CD4-positive, CD25-positive, alpha-beta regulatory T cell (primary cell): Measurements from ENCODE around the gene LENG1. TPM values are rescaled to one million over a fixed set of nuclear protein-coding genes. Genes with fewer than 3 reads are reported as not detected.
"Not testable (repeated sequence)": the region's sequence is repeated elsewhere in the genome, so short reads cannot be mapped to it uniquely, and the experiment has no call there.

Source experiments
- ATAC-seq, 2 donors: fragments of 150-1000 bp; cut with Tn5 transposase; one replicate each; pipeline ENCODE4 v1.10.0; 2021; ENCODE audit warnings: low read depth in 2 of 2, moderate number of reproducible peaks in 2 of 2, moderate library complexity in 1 of 2
- DNase-seq, 3 donors: peaks; one replicate each; pipeline versions ENCODE4 v3.0.0 to v3.0.0-alpha.2; 2012 to 2022; ENCODE audit warnings: mixed read lengths in 1 of 3
- H3K27ac ChIP-seq: one replicate; pipeline ENCODE4 v1.7.0; 2013; ENCODE audit warnings: mild to moderate bottlenecking, low read length; ENCODE audit not compliant: insufficient read depth, poor library complexity, severe bottlenecking
- H3K27me3 ChIP-seq: one replicate; pipeline ENCODE4 v1.7.0; 2013; ENCODE audit warnings: low read length; ENCODE audit not compliant: control insufficient read depth, insufficient read depth
- H3K36me3 ChIP-seq: one replicate; pipeline ENCODE4 v1.7.0; 2013; ENCODE audit warnings: mild to moderate bottlenecking, low read length, moderate library complexity; ENCODE audit not compliant: control insufficient read depth, insufficient read depth
- H3K4me1 ChIP-seq: 2 replicates; pipeline ENCODE4 v1.7.0; 2013; ENCODE audit warnings: mild to moderate bottlenecking, low read length; ENCODE audit not compliant: insufficient read depth, control insufficient read depth, poor library complexity, severe bottlenecking
- H3K4me3 ChIP-seq: one replicate; pipeline ENCODE4 v1.7.0; 2013; ENCODE audit warnings: low read depth, mild to moderate bottlenecking, low read length, moderate library complexity
- H3K9me3 ChIP-seq, 2 experiments: 1 replicate in 1 of 2; 2 replicates in 1 of 2; pipeline ENCODE4 v1.7.0; 2013; ENCODE audit warnings: low read length in 2 of 2, mild to moderate bottlenecking in 1 of 2, moderate library complexity in 1 of 2; ENCODE audit not compliant: control insufficient read depth in 2 of 2
- H3K27ac Mint-ChIP-seq, 3 donors: one replicate each; pipeline ENCODE4 v1.8.0; 2020 to 2022; ENCODE audit warnings: mild to moderate bottlenecking in 3 of 3, mixed read lengths in 3 of 3, moderate library complexity in 2 of 3
- H3K27me3 Mint-ChIP-seq: one replicate; pipeline ENCODE4 v1.8.0; 2022; ENCODE audit warnings: mild to moderate bottlenecking, mixed read lengths
- H3K36me3 Mint-ChIP-seq: one replicate; pipeline ENCODE4 v1.8.0; 2020; ENCODE audit warnings: mixed read lengths
- H3K4me1 Mint-ChIP-seq, 4 donors: one replicate each; pipeline ENCODE4 v1.8.0; 2020 to 2022; ENCODE audit warnings: mixed read lengths in 4 of 4, mild to moderate bottlenecking in 1 of 4
- H3K4me3 Mint-ChIP-seq, 4 donors: one replicate each; pipeline ENCODE4 v1.8.0; 2020 to 2022; ENCODE audit warnings: mild to moderate bottlenecking in 4 of 4, mixed read lengths in 4 of 4, moderate library complexity in 3 of 4
- H3K9me3 Mint-ChIP-seq, 7 donors: one replicate each; pipeline ENCODE4 v1.8.0; 2020 to 2022; ENCODE audit warnings: mixed read lengths in 7 of 7, mild to moderate bottlenecking in 3 of 7, moderate library complexity in 2 of 7
- polyA plus RNA-seq, 4 donors: library from polyadenylated mRNA; unstranded; fragments of 300-500 nt; fragmentation: Illumina TruSeq; gene quantifications; one replicate each; pipeline ENCODE4 v1.2.3, GENCODE V29; 2021
- total RNA-seq: library from RNA; stranded (reverse); gene quantifications from one replicate; pipeline ENCODE4 v1.2.3, GENCODE V29; 2022

The LENG1 gene
- total and polyA plus RNA-seq, 5 donors from 2014 or later, result 9.3 to 17.5 (median 12.5) TPM

DNA sequence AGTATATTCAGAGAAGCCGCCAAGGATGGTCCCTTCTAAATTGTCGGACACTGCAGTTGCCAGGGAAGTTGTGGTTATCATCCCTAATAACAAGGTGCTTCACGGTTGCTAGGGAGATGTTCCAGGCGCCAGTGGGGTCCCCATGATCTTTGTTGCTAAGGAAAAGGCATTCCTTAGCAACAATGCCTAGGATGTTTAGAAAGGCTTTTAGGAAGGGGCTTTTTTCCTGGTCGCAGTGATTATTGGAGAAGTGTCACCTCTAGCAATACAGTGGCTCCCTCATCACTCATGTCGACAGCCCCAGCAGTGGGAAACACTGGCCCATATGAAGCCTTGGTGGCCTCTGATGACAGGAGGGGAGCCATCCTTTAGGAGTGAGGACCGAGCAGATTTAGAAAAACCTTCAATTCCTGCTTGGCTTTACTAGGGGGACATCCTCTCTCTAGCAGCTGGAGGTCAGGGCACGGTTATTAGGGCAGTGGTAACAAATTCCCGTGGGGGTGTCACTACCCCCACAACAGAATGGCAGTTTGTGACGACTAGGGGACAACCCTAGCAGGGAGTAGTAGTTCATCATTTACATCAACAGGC, 19.8 kb upstream of the LENG1 start:
- no peaks in the 10 kb centered on the region for H3K9me3 ChIP-seq
- no peaks in the 10 kb centered on the region for H3K27me3 ChIP-seq
- no peak overlapping the region for H3K27ac Mint-ChIP-seq
- H3K36me3 ChIP-seq, result no peaks in the 10 kb centered on the region
- DNase-seq (no peak), ATAC-seq (no peak)
- peaks cover 0 to 3% (median 0%) of the 10 kb centered on the region in 7 donors for H3K9me3 Mint-ChIP-seq
- H3K4me1 Mint-ChIP-seq, result peaks cover 0 to 2% (median under 1%) of the 10 kb centered on the region in 4 donors
- no peak overlapping the region for H3K4me3 ChIP-seq
- H3K4me1 ChIP-seq, result no peaks in the 10 kb centered on the region
- H3K27me3 Mint-ChIP-seq, result no peaks in the 10 kb centered on the region
- no peak overlapping the region for H3K27ac ChIP-seq
- H3K36me3 Mint-ChIP-seq, result peaks cover 17% of the 10 kb centered on the region
- H3K4me3 Mint-ChIP-seq, result no peak overlapping the region

DNA sequence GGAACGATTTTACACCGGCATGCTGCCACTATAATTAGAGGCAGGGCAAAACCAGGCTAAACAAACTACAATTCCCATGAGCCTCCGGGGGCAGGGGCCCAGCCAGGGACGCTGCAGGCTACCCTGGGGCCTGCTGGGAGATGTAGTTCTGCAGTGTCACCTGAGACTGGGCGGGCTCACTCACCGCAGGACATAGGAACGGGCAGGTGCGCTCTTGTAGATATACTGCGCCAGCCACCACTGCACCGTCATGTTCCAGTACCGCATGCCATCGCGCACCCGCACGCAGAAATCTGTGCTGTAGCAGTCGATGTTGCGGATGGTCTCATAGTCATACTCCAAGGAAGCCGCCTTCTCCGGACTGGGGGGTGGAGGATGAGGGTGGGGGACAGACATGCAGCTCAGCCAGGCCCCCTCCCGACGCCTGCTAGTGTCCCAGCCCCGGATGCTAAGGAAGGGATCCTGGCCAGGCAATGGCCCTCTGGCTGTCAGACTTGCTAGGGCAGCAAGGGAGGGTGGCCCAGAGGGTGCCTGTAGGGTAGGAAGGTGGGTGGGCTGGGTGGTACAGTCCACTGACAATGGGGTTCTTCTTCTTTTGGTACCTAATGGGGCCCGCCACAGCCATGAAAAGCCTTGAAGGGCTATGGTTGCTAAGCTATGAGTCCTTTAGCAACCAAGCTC, 19.2 kb upstream of the LENG1 start:
- H3K36me3 Mint-ChIP-seq, result peaks cover 10% of the 10 kb centered on the region
- ATAC-seq, result peak; percentile 74 to 76
- no peak overlapping the region for H3K4me3 Mint-ChIP-seq
- peaks cover 0 to 2% (median under 1%) of the 10 kb centered on the region in 4 donors for H3K4me1 Mint-ChIP-seq
- H3K4me3 ChIP-seq, result no peak overlapping the region
- H3K9me3 ChIP-seq, result no peaks in the 10 kb centered on the region
- peaks cover 0 to 3% (median 0%) of the 10 kb centered on the region in 7 donors for H3K9me3 Mint-ChIP-seq
- no peaks in the 10 kb centered on the region for H3K4me1 ChIP-seq
- no peaks in the 10 kb centered on the region for H3K27me3 Mint-ChIP-seq
- no peaks in the 10 kb centered on the region for H3K36me3 ChIP-seq
- peak overlapping the region in 1 of 3 donors; percentile 65 for H3K27ac Mint-ChIP-seq
- no peaks in the 10 kb centered on the region for H3K27me3 ChIP-seq
- H3K27ac ChIP-seq, result no peak overlapping the region
- peak in 2 of 3 donors; percentile 43 to 46 for DNase-seq

DNA sequence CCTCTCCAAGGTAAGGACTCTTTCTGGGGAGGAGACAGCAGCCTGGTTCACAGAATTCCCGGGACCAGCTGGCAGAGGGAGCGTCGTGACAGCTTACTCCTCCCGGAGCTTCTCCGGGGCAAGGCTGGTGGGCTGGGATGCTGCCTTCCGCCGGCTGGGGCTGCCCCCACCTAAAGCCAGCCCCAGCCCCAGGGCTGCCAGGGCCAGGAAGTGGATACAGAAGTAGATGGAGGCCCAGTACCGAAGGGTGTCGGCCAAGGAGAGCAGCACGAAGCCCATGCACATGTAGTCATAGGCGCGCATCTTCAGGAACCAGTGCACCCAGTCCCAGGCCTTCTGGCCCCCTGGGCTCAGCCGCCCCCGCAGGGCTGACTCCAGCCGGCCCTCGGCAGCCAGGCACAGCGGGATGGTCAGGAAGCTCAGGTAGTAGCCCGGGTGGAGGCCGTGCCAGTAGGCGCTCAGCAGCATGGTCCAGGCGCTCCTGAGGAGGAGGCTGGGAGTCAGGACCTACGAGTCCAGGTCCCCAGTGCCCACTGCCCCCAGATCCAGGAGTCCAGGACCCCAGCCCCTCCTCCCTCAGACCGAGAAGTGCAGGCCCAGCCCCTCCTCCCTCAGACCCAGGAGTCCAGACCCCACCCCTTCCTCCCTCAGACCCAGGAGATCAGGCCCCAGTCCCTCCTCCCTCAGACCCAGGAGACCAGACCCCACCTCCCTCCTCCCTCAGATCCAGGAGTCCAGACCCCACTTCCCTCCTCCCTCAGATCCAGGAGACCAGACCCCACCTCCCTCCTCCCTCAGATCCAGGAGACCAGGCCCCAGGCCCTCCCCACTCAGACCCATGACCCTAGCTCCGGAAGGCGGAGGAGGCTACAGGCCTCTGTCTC, 14.7 kb upstream of the LENG1 start:
- H3K9me3 ChIP-seq, result no peaks in the 10 kb centered on the region
- no peak overlapping the region for H3K27ac ChIP-seq
- Mint-ChIP-seq H3K4me3 (no peak overlapping the region), H3K27ac (peak overlapping the region in 1 of 3 donors; percentile 56), H3K36me3 (peaks cover 10% of the 10 kb centered on the region), H3K9me3 (no peaks in the 10 kb centered on the region), H3K27me3 (peaks cover 4% of the 10 kb centered on the region), H3K4me1 (peaks cover 0 to 7% (median under 1%) of the 10 kb centered on the region in 4 donors)
- H3K4me1 ChIP-seq, result peaks cover 7% of the 10 kb centered on the region
- no peak for DNase-seq
- H3K4me3 ChIP-seq, result no peak overlapping the region
- ATAC-seq, result no peak
- H3K27me3 ChIP-seq, result no peaks in the 10 kb centered on the region
- no peaks in the 10 kb centered on the region for H3K36me3 ChIP-seq

DNA sequence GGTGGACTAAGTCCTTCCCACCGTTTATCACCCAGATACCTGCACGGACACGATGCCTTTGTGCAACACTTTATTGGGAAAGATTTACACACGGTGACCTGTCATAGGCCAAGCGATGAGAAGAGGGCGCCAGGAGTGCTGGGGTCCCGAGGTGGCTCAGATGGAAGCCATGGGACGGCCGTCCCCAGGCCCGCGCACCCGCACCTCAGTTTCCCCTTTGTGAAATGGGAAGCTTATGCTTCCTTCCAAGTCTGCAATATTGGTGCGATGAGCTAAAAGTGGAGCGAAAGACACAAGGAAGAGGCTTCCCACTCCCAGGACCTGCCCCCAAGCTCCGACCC, 13.8 kb upstream of the LENG1 start:
- H3K4me1 ChIP-seq, result peaks cover 11% of the 10 kb centered on the region
- H3K27me3 Mint-ChIP-seq, result peaks cover 4% of the 10 kb centered on the region
- no peak overlapping the region for H3K27ac ChIP-seq
- no peaks in the 10 kb centered on the region for H3K9me3 ChIP-seq
- no peaks in the 10 kb centered on the region for H3K27me3 ChIP-seq
- no peaks in the 10 kb centered on the region for H3K9me3 Mint-ChIP-seq
- H3K27ac Mint-ChIP-seq, result no peak overlapping the region
- ATAC-seq (no peak), DNase-seq (no peak)
- H3K4me3 ChIP-seq, result no peak overlapping the region
- peaks cover 0 to 9% (median under 1%) of the 10 kb centered on the region in 4 donors for H3K4me1 Mint-ChIP-seq
- H3K36me3 Mint-ChIP-seq, result peaks cover 9% of the 10 kb centered on the region
- no peaks in the 10 kb centered on the region for H3K36me3 ChIP-seq
- no peak overlapping the region for H3K4me3 Mint-ChIP-seq

DNA sequence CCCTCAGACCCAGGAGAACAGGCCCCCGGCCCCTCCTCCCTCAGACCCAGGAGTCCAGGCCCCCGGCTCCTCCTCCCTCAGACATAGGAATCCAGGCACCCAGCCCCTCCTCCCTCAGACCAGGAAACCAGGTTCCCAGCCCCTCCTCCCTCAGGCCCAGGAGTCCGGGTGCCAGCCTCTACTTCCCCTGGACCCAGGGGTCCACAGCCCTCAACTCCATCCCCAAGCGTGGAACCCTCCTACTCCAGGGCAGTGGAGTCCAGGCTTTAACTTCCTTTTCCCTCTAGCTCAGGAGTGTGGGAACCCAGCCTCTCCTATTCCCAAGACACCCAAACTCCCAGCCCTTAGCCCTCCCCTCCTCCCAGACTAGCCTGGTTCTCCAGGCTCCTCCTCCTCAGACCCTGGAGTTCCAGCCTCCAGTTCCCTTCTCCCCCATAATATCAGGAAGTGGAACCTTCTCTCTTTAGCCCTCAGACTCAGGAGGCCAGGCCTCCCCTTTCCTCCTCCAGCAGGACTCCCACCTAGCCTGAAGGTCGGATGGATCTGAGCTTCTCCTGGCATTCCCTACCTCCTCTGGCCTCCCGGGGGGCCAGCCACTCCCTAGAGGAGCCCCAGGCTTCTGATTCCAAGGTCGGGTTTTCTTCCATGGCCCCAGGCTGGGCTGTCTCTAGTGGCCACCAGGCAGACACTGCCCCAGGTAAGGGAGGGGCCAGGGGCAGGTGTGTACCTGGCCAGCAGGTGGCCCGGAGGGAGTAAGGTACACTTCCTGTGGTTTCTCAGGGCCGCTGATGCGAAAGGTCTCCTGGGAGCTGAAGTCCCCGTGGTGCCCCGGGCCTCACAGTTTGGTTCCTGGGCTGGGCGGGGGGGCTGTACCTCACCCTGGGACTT, 13.2 kb upstream of the LENG1 start, which contains the start of gene TMC4:
Gene TMC4, minus strand, starts transcription at position 690 of the 888 bp plus-strand sequence. Its CDS starts 43 bp downstream, at position 647.
- DNase-seq, result peak in 1 of 3 donors; percentile 34
- H3K36me3 Mint-ChIP-seq, result peaks cover 5% of the 10 kb centered on the region
- no peak within 1 kb of the TSS for H3K27ac ChIP-seq
- H3K9me3 Mint-ChIP-seq, result no peaks in the 10 kb centered on the region
- no peak within 1 kb of the TSS for H3K4me3 Mint-ChIP-seq
- H3K27me3 Mint-ChIP-seq, result peaks cover 4% of the 10 kb centered on the region
- peaks cover 13% of the 10 kb centered on the region for H3K4me1 ChIP-seq
- no peak within 1 kb of the TSS for H3K4me3 ChIP-seq
- H3K9me3 ChIP-seq, result no peaks in the 10 kb centered on the region
- ATAC-seq, result no peak
- no peaks in the 10 kb centered on the region for H3K27me3 ChIP-seq
- H3K27ac Mint-ChIP-seq, result no peak within 1 kb of the TSS
- no peaks in the 10 kb centered on the region for H3K36me3 ChIP-seq
- peaks cover 0 to 11% (median 0%) of the 10 kb centered on the region in 4 donors for H3K4me1 Mint-ChIP-seq

DNA sequence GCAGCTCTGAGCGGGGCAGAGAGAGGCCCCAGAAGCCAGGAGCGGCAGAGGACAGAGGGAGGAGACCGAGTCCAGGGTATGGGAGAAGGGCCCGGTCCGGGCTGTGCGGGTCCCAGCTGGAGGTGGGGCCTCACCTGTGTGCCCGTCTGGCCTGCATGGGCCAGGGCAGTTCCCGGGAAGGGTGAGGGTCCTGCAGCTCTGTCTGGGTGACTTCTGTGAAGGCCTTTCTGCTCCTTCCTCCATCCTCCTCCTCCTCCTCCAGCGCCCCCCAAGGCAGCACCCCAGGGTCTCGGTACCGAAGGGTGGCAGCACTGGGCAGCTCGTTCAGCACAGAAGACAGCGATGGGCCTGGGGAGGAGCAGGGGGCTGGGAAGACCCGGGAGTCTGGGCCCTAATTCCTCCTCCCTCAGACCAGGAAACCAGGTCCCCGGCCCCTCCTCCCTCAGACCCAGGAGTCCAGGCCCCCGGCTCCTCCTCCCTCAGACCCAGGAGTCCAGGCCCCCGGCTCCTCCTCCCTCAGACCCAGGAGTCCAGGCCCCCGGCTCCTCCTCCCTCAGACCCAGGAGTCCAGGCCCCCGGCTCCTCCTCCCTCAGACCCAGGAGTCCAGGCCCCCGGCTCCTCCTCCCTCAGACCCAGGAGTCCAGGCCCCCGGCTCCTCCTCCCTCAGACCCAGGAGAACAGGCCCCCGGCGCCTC, 12.4 kb upstream of the LENG1 start:
- DNase-seq, H3K27me3 ChIP-seq, H3K36me3 ChIP-seq, H3K27ac ChIP-seq, H3K27me3 Mint-ChIP-seq, H3K4me3 ChIP-seq, H3K9me3 ChIP-seq, H3K9me3 Mint-ChIP-seq, H3K36me3 Mint-ChIP-seq, ATAC-seq, H3K4me3 Mint-ChIP-seq: not testable (repeated sequence)
- Mint-ChIP-seq H3K27ac (peak overlapping the region in 1 of 3 donors; percentile 74), H3K4me1 (peaks cover 0 to 11% (median 0%) of the 10 kb centered on the region in 4 donors)
- H3K4me1 ChIP-seq, result peaks cover 13% of the 10 kb centered on the region
